Tongue (tissue), 2 donors: ENCODE results near the gene OGDHL. TPM values are rescaled to one million over a fixed set of nuclear protein-coding genes. Genes with fewer than 3 reads are reported as not detected.

Experiments
- DNase-seq: peaks from one replicate; pipeline ENCODE4 v3.0.0-alpha.2; 2015
- total RNA-seq: library from RNA; depleted of rRNA; stranded (reverse); fragments of >200 nt; gene quantifications from one replicate; pipeline ENCODE4 v1.2.3, GENCODE V29; 2014

OGDHL gene
- total RNA-seq, 1 donor from 2014 or later: 1.4 TPM

- DNase-seq: no peak
Observed at GRCh38 chr10:49688920-49689319, 73.2 kb downstream of the OGDHL start.

GRCh38 chr10:49688261-49688846 is 73.8 kb downstream of the OGDHL start:
- no peak for DNase-seq

- DNase-seq: no peak
Observed at GRCh38 chr10:49686651-49687050, 75.5 kb downstream of the OGDHL start.

Other genes with a start within 250 kb of the OGDHL start
- 17.8 TPM for gene ERCC6, start 223.2 kb downstream of the OGDHL start, total RNA-seq
- gene SLC18A3, start 152.0 kb downstream of the OGDHL start, total RNA-seq: 0.31 TPM
- gene CHAT, start 148.3 kb downstream of the OGDHL start, total RNA-seq: not detected
- gene C10orf53, start 82.7 kb downstream of the OGDHL start, total RNA-seq: not detected
- gene PARG, start 179.7 kb upstream of the OGDHL start, total RNA-seq: 44.0 TPM
- gene TIMM23B, start 179.7 kb upstream of the OGDHL start, total RNA-seq: 24.3 TPM
- 4.3 TPM for gene AGAP6, start 226.1 kb upstream of the OGDHL start, total RNA-seq